Panc1 (cell line): ENCODE data around the gene SLC29A2.

Source experiments
- CTCF ChIP-seq: fragments of 450-650 bp; IDR thresholded peaks from 2 replicates; pipeline ENCODE4 v1.5.1; 2017; ENCODE audit warnings: mild to moderate bottlenecking
- SIN3A ChIP-seq: IDR thresholded peaks from 2 replicates; pipeline ENCODE4 v1.6.1; 2012; ENCODE audit warnings: low read depth, mild to moderate bottlenecking, low read length, moderate library complexity, borderline replicate concordance; ENCODE audit not compliant: insufficient read depth

GRCh38 chr11:66366844-66367477 lies 4.6 kb downstream of the SLC29A2 start:
- TF ChIP-seq SIN3A (no peak), CTCF (no peak)
